ENCODE measurements around the gene PRKX. TPM values are rescaled to one million over a fixed set of nuclear protein-coding genes. Genes with fewer than 3 reads are reported as not detected.

The PRKX gene
- total RNA-seq, 1 donor from 2014 or later: 25.3 TPM

DNA sequence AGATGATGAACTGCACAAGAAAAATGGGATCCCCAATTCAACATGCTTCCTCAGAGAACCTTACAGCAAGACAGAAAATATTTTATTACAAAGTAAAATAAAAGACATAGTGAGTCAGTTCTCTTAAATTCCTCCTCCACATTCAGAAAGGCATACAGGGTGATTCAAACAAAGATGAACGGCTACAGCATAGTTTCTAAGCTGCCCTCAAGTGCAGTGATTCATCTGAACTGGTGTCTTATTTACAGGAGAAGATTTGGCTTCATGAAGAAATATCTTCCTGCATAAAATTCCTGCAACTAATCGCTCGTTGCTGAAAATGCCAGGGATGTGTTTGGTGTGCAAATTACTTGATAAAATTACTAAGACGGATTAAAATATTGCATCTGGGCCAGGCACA, 103.6 kb downstream of the PRKX start:
- TF ChIP-seq, protein P1, sequence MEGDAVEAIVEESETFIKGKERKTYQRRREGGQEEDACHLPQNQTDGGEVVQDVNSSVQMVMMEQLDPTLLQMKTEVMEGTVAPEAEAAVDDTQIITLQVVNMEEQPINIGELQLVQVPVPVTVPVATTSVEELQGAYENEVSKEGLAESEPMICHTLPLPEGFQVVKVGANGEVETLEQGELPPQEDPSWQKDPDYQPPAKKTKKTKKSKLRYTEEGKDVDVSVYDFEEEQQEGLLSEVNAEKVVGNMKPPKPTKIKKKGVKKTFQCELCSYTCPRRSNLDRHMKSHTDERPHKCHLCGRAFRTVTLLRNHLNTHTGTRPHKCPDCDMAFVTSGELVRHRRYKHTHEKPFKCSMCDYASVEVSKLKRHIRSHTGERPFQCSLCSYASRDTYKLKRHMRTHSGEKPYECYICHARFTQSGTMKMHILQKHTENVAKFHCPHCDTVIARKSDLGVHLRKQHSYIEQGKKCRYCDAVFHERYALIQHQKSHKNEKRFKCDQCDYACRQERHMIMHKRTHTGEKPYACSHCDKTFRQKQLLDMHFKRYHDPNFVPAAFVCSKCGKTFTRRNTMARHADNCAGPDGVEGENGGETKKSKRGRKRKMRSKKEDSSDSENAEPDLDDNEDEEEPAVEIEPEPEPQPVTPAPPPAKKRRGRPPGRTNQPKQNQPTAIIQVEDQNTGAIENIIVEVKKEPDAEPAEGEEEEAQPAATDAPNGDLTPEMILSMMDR (IDR thresholded peaks at IDR 0.05; ENCODE audit: unreplicated experiment): no peak
- no peak overlapping the region for H3K4me3 Mint-ChIP-seq (ENCODE audit: unreplicated experiment)
- no peaks in the 10 kb centered on the region for H3K36me3 Mint-ChIP-seq (ENCODE audit: low read depth, unreplicated experiment)
- no peak for DNase-seq (ENCODE audit: low spot score)
- H3K27me3 Mint-ChIP-seq (ENCODE audit: unreplicated experiment): no peaks in the 10 kb centered on the region
- no peaks in the 10 kb centered on the region for H3K9me3 Mint-ChIP-seq (ENCODE audit: unreplicated experiment)
- peaks cover 2% of the 10 kb centered on the region for H3K4me1 Mint-ChIP-seq (ENCODE audit: unreplicated experiment)
- no peak overlapping the region for H3K27ac Mint-ChIP-seq (ENCODE audit: unreplicated experiment)

DNA sequence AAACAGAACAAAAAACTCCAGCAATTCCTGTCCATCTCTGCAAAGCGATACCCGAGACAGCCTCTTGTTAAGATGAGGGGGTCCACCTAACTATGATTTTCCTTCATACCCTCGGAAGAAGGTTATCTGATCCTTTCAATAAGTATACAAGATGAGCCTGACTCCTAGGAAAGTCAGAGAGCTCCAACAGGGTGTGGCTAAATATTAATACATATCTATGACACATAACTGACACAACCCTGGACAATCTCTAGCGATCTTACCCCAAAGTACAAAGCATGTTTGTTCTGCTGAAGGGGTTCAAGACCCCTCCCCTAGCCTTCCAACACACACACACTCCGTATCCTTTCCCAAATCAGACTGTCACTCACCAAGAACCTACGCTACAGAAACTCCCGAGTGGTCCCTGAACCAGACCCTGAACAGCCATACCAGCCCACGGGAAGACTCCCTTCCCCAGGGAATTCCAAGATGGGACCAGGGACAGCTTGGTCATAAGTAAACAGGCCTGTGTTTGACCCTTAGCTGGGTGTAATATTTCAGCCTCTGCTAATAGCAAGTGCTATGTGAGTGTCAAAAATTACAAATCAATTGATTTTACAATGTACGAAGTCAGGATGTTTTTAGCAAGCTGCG, 110.3 kb downstream of the PRKX start:
- TF ChIP-seq, protein P1 (IDR thresholded peaks at IDR 0.05; ENCODE audit: unreplicated experiment): no peak
- Mint-ChIP-seq H3K9me3 (ENCODE audit: unreplicated experiment) (no peaks in the 10 kb centered on the region), H3K36me3 (ENCODE audit: low read depth, unreplicated experiment) (no peaks in the 10 kb centered on the region), H3K27me3 (ENCODE audit: unreplicated experiment) (no peaks in the 10 kb centered on the region), H3K4me1 (ENCODE audit: unreplicated experiment) (peaks cover 2% of the 10 kb centered on the region), H3K27ac (ENCODE audit: unreplicated experiment) (no peak overlapping the region), H3K4me3 (ENCODE audit: unreplicated experiment) (no peak overlapping the region)
- DNase-seq (ENCODE audit: low spot score): no peak

DNA sequence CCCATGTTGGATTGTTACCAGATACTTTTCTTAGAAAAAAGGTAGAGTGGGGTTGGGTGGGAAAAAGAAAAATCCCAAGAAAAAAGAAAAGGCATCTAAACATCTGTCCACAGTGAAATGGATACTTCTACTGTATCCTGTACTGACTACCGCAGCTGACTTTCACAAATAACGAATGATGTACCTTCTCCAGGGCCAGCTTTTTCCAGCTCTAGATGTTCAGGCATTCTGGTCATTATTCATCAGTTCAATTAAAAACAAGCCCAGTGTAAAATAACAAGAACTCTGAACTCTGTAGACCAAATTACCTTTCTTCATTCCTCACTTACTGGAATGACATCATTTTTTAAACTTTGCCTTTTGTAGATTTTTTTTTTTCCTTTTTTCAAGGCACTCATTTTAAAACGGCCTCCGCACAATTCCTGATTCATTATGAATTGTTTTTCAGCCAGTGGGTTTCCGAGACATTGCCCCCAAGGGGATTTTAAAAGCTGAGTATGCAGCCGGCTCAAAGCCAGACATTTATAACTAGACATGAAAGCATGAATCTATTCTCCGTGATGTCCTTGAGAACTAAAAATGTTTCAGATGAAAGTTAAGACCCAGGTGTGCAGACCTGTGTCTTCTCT, 113.5 kb downstream of the PRKX start:
- no peak for DNase-seq (ENCODE audit: low spot score)
- TF ChIP-seq, protein P1 (IDR thresholded peaks at IDR 0.05; ENCODE audit: unreplicated experiment): no peak
- no peaks in the 10 kb centered on the region for H3K9me3 Mint-ChIP-seq (ENCODE audit: unreplicated experiment)
- no peak overlapping the region for H3K4me3 Mint-ChIP-seq (ENCODE audit: unreplicated experiment)
- no peaks in the 10 kb centered on the region for H3K27me3 Mint-ChIP-seq (ENCODE audit: unreplicated experiment)
- H3K27ac Mint-ChIP-seq (ENCODE audit: unreplicated experiment): no peak overlapping the region
- no peaks in the 10 kb centered on the region for H3K4me1 Mint-ChIP-seq (ENCODE audit: unreplicated experiment)
- H3K36me3 Mint-ChIP-seq (ENCODE audit: low read depth, unreplicated experiment): no peaks in the 10 kb centered on the region

DNA sequence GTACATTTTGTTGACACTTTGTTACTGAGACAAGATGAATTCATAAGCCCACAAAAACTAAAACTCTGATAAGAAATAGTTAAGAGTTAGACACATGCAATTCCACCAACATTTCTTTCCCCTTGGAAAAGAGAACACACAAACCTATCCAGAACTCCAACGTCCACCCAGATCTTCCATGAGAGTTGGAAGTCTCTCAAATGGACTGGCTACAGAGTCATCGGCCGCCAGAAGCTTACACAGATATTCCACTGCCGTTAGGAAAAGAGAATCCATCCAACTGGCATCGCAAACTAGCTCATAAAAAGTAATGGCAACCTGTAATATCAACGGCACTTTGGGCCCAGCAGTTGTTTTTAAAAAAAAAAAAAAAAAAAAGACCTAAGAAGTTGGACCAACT, 114.7 kb downstream of the PRKX start:
- Mint-ChIP-seq H3K36me3 (ENCODE audit: low read depth, unreplicated experiment) (no peaks in the 10 kb centered on the region), H3K27me3 (ENCODE audit: unreplicated experiment) (no peaks in the 10 kb centered on the region), H3K4me3 (ENCODE audit: unreplicated experiment) (no peak overlapping the region), H3K4me1 (ENCODE audit: unreplicated experiment) (no peaks in the 10 kb centered on the region), H3K27ac (ENCODE audit: unreplicated experiment) (no peak overlapping the region), H3K9me3 (ENCODE audit: unreplicated experiment) (no peaks in the 10 kb centered on the region)
- TF ChIP-seq, protein P1 (IDR thresholded peaks at IDR 0.05; ENCODE audit: unreplicated experiment): no peak
- DNase-seq (ENCODE audit: low spot score): no peak

DNA sequence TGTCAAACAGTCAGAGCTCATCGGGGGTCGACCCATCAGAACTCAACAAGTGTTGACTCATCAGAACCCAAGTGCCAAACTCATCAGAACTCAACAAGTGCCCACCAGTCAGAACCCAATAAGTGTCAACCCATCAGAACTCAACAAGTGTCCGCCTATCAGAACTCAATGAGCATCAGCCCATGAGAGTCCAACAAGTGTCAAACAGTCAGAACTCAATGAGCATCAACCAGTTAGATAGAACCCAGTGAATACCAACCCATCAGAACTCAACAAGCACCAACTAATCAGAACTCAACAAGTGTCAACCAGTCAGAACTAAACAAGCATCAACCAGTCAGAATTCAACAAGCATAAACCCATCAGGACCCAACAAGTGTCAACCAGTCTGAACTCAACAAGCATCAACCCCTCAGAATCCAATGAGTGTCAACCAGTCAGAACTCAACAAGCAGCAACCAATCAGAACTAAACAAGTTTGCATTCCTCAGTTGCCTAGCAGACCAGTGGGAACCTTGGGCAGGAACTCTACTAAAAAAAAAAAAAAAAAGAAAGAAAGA, 115.3 kb downstream of the PRKX start:
- Mint-ChIP-seq H3K9me3 (ENCODE audit: unreplicated experiment) (no peaks in the 10 kb centered on the region), H3K36me3 (ENCODE audit: low read depth, unreplicated experiment) (no peaks in the 10 kb centered on the region), H3K4me1 (ENCODE audit: unreplicated experiment) (no peaks in the 10 kb centered on the region), H3K27me3 (ENCODE audit: unreplicated experiment) (no peaks in the 10 kb centered on the region), H3K4me3 (ENCODE audit: unreplicated experiment) (no peak overlapping the region), H3K27ac (ENCODE audit: unreplicated experiment) (no peak overlapping the region)
- TF ChIP-seq, protein P1 (IDR thresholded peaks at IDR 0.05; ENCODE audit: unreplicated experiment): no peak
- DNase-seq (ENCODE audit: low spot score): no peak

Measured in endothelial cell (in vitro differentiated cells).